Adipocyte (in vitro differentiated cells): Measurements from ENCODE around the gene VSTM1.
"Not testable (repeated sequence)": the region's sequence is repeated elsewhere in the genome, so short reads cannot be mapped to it uniquely, and the experiment has no call there.

ENCODE experiments used
- DNase-seq: peaks from one replicate; pipeline ENCODE4 v3.0.0-alpha.2; 2015; ENCODE audit warnings: low read depth
- H3K27me3 ChIP-seq: replicated peaks from 2 replicates; pipeline ENCODE4 v1.7.0; 2013; ENCODE audit warnings: mild to moderate bottlenecking, low read length, moderate library complexity; ENCODE audit not compliant: control insufficient read depth, insufficient read depth
- H3K36me3 ChIP-seq: 2 replicates; pipeline ENCODE4 v1.7.0; 2013; ENCODE audit warnings: low read length, mild to moderate bottlenecking, moderate library complexity; ENCODE audit not compliant: control insufficient read depth, insufficient read depth, severe bottlenecking
- H3K4me1 ChIP-seq: 2 replicates; pipeline ENCODE4 v1.7.0; 2013; ENCODE audit warnings: mild to moderate bottlenecking, low read length, moderate library complexity; ENCODE audit not compliant: control insufficient read depth, insufficient read depth
- H3K4me3 ChIP-seq: 2 replicates; pipeline ENCODE4 v1.7.0; 2013; ENCODE audit warnings: mild to moderate bottlenecking, low read length, moderate library complexity
- H3K9ac ChIP-seq: 2 replicates; pipeline ENCODE4 v1.7.0; 2013; ENCODE audit warnings: mild to moderate bottlenecking, low read length, moderate library complexity
- H3K9me3 ChIP-seq: 2 replicates; pipeline ENCODE4 v1.7.0; 2013; ENCODE audit warnings: mild to moderate bottlenecking, low read length, moderate library complexity; ENCODE audit not compliant: control insufficient read depth

Gene VSTM1

GRCh38 chr19:54063350-54064116 is at the start of gene VSTM1:
Gene VSTM1, minus strand, starts transcription at chr19:54063897. Its CDS starts 120 bp downstream, at chr19:54063777.
- no peak within 1 kb of the TSS for H3K9ac ChIP-seq
- H3K36me3 ChIP-seq: no peaks in the 10 kb centered on the region
- H3K4me1 ChIP-seq: no peaks in the 10 kb centered on the region
- no peak within 1 kb of the TSS for H3K4me3 ChIP-seq
- no peaks in the 10 kb centered on the region for H3K27me3 ChIP-seq
- H3K9me3 ChIP-seq: no peaks in the 10 kb centered on the region
- no peak for DNase-seq

GRCh38 chr19:54109651-54110050 is 46.0 kb upstream of the VSTM1 start:
- Histone ChIP-seq H3K36me3 (peaks cover 54% of the 10 kb centered on the region), H3K9me3 (no peaks in the 10 kb centered on the region), H3K4me1 (peaks cover 7% of the 10 kb centered on the region), H3K27me3 (no peaks in the 10 kb centered on the region), H3K4me3 (no peak overlapping the region), H3K9ac (no peak overlapping the region)
- no peak for DNase-seq

GRCh38 chr19:54108496-54108895 is 44.8 kb upstream of the VSTM1 start:
- Histone ChIP-seq H3K4me3 (no peak overlapping the region), H3K9ac (no peak overlapping the region), H3K9me3 (no peaks in the 10 kb centered on the region), H3K36me3 (peaks cover 54% of the 10 kb centered on the region), H3K27me3 (no peaks in the 10 kb centered on the region), H3K4me1 (peaks cover under 1% of the 10 kb centered on the region)
- DNase-seq: no peak

- no peaks in the 10 kb centered on the region for H3K9me3 ChIP-seq
- H3K4me3 ChIP-seq: no peak overlapping the region
- H3K4me1 ChIP-seq: peaks cover 3% of the 10 kb centered on the region
- peaks cover 54% of the 10 kb centered on the region for H3K36me3 ChIP-seq
- H3K27me3 ChIP-seq: no peaks in the 10 kb centered on the region
- no peak for DNase-seq
- H3K9ac ChIP-seq: no peak overlapping the region
Observed at GRCh38 chr19:54107876-54108490, 44.3 kb upstream of the VSTM1 start.

- peaks cover 7% of the 10 kb centered on the region for H3K4me1 ChIP-seq
- no peaks in the 10 kb centered on the region for H3K27me3 ChIP-seq
- H3K9me3 ChIP-seq: no peaks in the 10 kb centered on the region
- no peak overlapping the region for H3K9ac ChIP-seq
- H3K4me3 ChIP-seq: no peak overlapping the region
- DNase-seq: no peak
- peaks cover 54% of the 10 kb centered on the region for H3K36me3 ChIP-seq
Observed at GRCh38 chr19:54106716-54107115, 43.0 kb upstream of the VSTM1 start.

- Histone ChIP-seq H3K4me3 (no peak overlapping the region), H3K27me3 (no peaks in the 10 kb centered on the region), H3K9ac (no peak overlapping the region), H3K36me3 (peaks cover 51% of the 10 kb centered on the region), H3K9me3 (no peaks in the 10 kb centered on the region), H3K4me1 (peaks cover 7% of the 10 kb centered on the region)
- no peak for DNase-seq
Observed at GRCh38 chr19:54105796-54106195, 42.1 kb upstream of the VSTM1 start.

GRCh38 chr19:54104998-54105715 is 41.5 kb upstream of the VSTM1 start:
- Histone ChIP-seq H3K4me3 (no peak overlapping the region), H3K9ac (no peak overlapping the region), H3K4me1 (peaks cover 7% of the 10 kb centered on the region), H3K9me3 (no peaks in the 10 kb centered on the region), H3K27me3 (no peaks in the 10 kb centered on the region), H3K36me3 (peaks cover 44% of the 10 kb centered on the region)
- no peak for DNase-seq

- DNase-seq: peak; percentile 99
- Histone ChIP-seq H3K4me3 (peak within 1 kb of the TSS; percentile 97), H3K36me3 (peaks cover 19% of the 10 kb centered on the region), H3K4me1 (peaks cover 7% of the 10 kb centered on the region), H3K9ac (peak within 1 kb of the TSS; percentile 91), H3K9me3 (no peaks in the 10 kb centered on the region), H3K27me3 (no peaks in the 10 kb centered on the region)
Observed at GRCh38 chr19:54102421-54103169, 38.9 kb upstream of the VSTM1 start, which contains the start of gene NDUFA3. Gene NDUFA3, plus strand, starts transcription at chr19:54102855. Its CDS starts 24 bp downstream, at chr19:54102879.

GRCh38 chr19:54100561-54100960 is 36.9 kb upstream of the VSTM1 start, which contains the start of gene OSCAR:
Gene OSCAR, minus strand, starts transcription at chr19:54100803. Its CDS starts 11 bp downstream, at chr19:54100792.
- Histone ChIP-seq H3K4me3 (no peak within 1 kb of the TSS), H3K9ac (no peak within 1 kb of the TSS), H3K9me3 (no peaks in the 10 kb centered on the region), H3K36me3 (no peaks in the 10 kb centered on the region), H3K4me1 (peaks cover 12% of the 10 kb centered on the region), H3K27me3 (no peaks in the 10 kb centered on the region)
- no peak for DNase-seq

GRCh38 chr19:54099903-54100255 is 36.2 kb upstream of the VSTM1 start:
- not testable (repeated sequence) for H3K9ac ChIP-seq, H3K4me3 ChIP-seq, DNase-seq, H3K27me3 ChIP-seq, H3K36me3 ChIP-seq, H3K9me3 ChIP-seq
- peaks cover 12% of the 10 kb centered on the region for H3K4me1 ChIP-seq
